ENCODE measurements around the gene RRP1B.
A peak's percentile ranks its signal among the peaks of the same experiment; 100 is the strongest.

DNA sequence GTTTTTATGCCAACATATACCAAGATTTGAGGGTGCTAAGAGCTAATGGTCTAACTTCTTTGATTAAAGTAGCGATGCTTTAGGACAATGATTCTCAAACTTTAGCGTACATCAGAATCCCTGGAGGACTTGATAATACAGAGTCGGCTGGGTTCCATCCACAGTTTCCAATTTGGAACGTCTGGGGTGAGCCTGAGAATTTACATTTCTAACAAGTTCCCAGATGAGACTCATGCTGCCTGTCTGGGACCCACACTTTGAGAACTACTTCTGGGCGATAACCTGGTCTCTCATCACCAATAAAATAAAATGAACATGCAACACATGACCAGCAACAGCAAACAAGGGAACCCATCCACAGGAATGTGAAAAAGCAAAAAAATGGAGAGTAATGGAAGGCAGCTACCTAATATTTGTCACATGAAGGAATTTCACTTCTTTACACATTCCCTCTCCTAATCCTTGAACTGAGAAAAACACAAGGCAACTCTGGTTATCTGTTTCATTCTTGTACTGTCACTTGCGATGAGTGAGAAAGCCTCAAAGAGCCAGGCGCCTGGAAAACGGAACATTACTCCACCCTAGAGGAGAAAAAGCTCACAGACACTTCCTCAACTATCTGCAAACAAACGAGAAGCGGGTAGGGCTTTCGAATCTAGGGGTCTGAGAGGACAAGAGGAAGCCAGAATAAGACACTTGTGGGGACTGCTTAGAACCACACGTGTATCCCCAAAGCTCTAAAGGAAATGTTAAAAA, 14.0 kb upstream of the RRP1B start:
- TF ChIP-seq, protein P1, sequence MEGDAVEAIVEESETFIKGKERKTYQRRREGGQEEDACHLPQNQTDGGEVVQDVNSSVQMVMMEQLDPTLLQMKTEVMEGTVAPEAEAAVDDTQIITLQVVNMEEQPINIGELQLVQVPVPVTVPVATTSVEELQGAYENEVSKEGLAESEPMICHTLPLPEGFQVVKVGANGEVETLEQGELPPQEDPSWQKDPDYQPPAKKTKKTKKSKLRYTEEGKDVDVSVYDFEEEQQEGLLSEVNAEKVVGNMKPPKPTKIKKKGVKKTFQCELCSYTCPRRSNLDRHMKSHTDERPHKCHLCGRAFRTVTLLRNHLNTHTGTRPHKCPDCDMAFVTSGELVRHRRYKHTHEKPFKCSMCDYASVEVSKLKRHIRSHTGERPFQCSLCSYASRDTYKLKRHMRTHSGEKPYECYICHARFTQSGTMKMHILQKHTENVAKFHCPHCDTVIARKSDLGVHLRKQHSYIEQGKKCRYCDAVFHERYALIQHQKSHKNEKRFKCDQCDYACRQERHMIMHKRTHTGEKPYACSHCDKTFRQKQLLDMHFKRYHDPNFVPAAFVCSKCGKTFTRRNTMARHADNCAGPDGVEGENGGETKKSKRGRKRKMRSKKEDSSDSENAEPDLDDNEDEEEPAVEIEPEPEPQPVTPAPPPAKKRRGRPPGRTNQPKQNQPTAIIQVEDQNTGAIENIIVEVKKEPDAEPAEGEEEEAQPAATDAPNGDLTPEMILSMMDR (IDR thresholded peaks at IDR 0.05; ENCODE audit: low read depth, low read length, missing input control) = peak; percentile 47
- TF ChIP-seq RAD21 (IDR thresholded peaks at IDR 0.05) = peak; percentile 87 to 88

All from liver (tissue), 3 donors.